ENCODE data around the gene KIF22.

KIF22 gene

DNA sequence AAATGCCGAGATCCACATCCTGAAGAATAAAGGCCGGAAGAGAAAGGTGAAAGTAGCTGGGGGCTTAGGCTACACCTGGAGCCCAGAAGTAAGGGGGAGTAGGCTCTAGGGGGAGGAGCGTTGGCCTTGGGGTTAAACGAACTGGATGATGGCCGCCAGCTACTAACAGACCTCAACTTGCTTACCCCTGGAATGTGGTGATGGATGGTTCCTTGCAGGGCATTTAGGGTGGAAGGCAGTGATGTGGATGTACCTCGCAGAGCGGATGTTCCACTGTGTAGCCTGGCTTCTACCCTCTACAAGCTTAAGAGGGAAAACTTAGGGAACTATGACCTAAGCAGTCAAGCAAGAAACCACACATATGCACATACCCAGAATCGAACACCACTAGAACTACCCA is 13.5 kb downstream of the KIF22 start:
- no peak for DNase-seq (ENCODE audit: low read depth in 3 of 3)

DNA sequence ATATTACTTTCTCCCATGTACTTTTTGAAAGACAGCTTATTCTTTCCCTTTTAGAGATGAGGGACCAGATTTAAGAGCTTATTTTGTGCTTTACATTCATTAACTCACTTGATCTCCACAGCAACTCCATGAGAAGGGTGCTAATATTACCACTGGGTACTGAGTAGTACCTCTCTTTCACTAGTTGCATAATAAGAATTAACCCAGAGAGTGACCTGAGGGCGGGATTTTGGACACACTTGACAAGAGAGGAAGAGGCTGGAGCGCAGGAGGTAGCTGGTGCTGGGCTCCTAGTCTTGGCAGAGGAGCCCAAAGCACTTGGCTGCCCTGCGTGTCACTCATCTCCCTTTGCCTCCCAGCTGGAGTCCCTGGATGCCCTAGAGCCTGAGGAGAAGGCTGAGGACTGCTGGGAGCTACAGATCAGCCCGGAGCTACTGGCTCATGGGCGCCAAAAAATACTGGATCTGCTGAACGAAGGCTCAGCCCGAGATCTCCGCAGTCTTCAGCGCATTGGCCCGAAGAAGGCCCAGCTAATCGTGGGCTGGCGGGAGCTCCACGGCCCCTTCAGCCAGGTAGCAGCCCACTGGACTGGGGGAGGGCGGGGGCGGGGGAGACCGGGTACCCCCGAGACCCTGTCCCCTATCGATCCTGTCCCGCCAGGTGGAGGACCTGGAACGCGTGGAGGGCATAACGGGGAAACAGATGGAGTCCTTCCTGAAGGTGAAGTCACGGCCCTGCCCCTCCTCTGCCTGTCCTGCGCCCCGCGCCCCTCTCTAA is 14.1 kb downstream of the KIF22 start:
- DNase-seq (ENCODE audit: low read depth in 3 of 3) = no peak

DNA sequence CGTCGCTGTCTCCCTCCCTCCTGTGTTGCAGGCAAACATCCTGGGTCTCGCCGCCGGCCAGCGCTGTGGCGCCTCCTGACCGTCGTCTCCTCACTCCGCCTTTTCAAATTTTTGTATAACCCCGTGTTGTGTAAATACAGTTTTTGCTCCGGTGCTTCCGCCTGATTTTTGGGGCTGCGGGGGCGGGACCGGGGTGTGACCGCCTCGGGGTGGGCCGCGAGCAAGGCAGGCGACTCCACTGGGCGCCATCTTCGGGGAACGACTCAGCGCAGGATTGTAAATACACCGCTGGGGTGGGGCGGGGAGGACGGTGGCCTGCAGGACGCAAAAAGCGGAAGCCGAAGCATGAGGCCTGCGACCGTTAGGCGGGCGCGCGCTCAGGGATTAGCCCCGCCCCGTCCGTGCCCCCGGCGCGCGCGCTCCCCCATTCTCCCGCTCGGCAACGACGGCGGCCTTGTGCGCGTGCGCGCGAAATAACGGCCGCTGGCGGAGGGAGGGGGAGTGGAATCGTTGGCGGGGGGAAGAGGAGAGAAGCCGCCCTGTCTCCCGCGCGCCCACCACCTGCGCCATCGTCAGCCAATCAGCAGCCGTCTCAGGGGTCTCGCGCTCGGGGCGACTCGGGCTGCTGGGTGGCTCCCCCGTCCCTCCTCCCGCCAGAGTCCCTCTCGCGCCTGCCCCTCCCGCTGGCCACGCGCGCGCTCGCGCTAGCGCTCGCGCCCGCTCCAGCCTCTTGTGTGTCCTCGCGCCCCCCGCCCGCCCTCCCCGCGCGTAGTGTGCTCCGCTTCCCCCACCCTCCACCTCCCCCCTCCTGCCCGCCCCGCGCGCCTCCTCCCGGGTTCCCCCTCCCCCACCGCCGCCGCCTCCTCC is 14.9 kb downstream of the KIF22 start:
- DNase-seq (ENCODE audit: low read depth in 3 of 3) = peak; percentile 94 to 96 (median 96)

DNA sequence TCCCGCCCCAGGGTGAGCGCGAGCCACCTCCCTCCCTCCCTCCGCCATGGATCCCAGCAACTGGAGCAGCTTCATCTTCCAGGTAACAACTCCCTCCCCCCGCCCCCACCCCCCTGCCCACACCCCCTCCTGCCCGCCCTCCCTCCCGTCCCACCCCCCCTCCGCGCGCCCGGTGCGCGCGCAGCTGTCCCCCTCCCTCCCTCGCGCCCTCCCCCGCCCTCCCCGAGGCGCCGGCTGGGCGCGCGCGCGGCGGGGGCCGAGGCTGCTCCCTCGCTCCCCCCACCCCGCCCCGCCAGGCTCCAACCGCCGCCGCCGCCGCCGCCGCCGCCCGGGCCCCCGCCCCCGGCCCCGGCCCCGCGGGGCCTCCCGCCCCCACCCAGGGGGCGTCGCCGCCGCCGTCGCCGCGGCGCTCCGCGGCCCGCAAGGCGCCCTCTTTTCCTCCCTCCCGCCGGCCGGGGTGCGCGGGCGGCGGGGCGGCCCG is 15.6 kb downstream of the KIF22 start, which contains the start of gene MAZ:
TSS of gene MAZ (plus strand) at position 431 of the 481 bp plus-strand sequence. CDS start 173 bp downstream, outside the sequence.
- peak in 1 of 3 experiments; percentile 65 for DNase-seq (ENCODE audit: low read depth in 3 of 3)

DNA sequence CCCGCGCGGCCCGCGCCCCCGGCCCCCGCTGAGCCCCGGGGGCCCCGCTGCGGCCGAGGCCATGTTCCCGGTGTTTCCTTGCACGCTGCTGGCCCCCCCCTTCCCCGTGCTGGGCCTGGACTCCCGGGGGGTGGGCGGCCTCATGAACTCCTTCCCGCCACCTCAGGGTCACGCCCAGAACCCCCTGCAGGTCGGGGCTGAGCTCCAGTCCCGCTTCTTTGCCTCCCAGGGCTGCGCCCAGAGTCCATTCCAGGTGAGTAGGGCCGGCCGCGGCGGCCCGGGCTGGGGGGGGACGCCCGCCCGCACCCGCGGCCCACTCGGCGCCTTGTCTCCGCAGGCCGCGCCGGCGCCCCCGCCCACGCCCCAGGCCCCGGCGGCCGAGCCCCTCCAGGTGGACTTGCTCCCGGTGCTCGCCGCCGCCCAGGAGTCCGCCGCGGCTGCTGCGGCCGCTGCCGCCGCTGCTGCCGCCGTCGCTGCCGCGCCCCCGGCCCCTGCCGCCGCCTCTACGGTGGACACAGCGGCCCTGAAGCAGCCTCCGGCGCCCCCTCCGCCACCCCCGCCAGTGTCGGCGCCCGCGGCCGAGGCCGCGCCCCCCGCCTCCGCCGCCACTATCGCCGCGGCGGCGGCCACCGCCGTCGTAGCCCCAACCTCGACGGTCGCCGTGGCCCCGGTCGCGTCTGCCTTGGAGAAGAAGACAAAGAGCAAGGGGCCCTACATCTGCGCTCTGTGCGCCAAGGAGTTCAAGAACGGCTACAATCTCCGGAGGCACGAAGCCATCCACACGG is 16.3 kb downstream of the KIF22 start:
- DNase-seq (ENCODE audit: low read depth in 3 of 3) = no peak

DNA sequence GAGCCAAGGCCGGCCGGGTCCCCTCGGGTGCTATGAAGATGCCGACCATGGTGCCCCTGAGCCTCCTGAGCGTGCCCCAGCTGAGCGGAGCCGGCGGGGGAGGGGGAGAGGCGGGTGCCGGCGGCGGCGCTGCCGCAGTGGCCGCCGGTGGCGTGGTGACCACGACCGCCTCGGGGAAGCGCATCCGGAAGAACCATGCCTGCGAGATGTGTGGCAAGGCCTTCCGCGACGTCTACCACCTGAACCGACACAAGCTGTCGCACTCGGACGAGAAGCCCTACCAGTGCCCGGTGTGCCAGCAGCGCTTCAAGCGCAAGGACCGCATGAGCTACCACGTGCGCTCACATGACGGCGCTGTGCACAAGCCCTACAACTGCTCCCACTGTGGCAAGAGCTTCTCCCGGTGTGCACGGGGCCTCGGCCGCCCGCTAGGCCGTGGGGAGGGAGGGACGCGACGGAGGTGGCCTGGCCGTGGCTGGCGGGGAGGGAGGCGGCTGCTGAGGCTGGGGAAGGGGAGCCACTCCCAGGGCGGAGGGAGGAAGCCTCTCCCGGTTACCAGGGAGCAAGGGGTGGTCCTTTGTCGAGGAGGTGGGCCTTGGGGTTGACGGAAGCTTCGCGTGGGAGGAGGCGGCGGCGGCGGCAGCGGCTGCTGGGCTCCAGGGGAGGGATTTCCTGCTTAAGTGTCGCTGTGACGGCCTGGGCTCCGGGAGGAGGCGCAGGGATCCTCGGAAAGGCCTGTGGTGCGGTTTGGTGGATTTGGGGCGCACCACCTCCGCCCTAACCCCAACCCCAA is 17.1 kb downstream of the KIF22 start:
- peak; percentile 78 to 82 (median 81) for DNase-seq (ENCODE audit: low read depth in 3 of 3)

DNA sequence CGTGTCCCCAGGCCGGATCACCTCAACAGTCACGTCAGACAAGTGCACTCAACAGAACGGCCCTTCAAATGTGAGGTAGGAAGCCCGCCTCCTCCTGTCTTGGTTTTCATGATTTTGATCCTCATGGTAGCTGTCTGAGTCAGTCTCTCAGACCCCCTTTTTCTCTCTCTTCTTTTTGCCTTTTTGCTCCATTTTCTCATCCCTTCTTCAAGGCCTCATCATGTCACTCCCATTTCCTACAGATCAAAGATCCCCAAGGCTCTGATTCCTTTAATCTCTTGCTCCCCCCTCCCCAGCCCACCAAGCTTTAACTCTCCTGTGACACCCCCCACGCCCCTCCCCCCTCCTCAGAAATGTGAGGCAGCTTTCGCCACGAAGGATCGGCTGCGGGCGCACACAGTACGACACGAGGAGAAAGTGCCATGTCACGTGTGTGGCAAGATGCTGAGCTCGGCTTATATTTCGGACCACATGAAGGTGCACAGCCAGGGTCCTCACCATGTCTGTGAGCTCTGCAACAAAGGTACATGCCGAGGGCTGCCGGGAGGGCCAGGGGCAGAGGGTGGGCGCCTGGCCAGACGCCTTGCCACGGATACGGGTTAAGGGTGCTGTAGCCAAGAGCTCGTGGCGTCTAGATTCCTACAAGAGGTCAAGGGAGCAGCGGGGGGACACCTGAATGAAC is 17.8 kb downstream of the KIF22 start:
- DNase-seq (ENCODE audit: low read depth in 3 of 3) = no peak

DNA sequence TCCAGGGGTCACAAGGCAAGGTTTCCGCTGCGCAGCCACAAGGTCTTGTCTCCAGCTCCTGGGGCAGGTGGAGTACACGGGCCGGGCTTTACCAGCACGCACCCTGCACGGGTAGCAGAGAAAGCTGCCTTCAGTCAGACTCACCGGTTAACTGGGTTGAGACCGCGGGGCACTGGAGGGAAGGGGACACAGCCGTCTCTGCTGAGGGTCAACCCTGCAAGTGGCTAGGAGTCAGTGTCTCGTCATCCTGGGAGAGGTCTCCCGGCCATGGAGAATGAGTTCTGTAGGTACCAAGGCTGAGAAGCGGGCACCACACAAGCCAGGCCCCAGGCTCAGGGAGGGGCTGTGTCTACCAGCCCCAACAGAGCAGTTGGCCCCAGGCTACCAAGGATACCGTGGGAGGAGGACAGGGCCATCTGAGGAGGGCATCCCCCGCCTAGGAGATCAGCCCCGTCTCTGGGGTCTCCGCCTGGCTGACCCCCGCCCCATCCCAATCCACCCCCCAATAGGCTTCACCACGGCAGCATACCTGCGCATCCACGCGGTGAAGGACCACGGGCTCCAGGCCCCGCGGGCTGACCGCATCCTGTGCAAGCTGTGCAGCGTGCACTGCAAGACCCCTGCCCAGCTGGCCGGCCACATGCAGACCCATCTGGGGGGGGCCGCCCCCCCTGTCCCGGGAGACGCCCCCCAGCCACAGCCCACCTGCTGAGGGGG is 18.6 kb downstream of the KIF22 start:
- no peak for DNase-seq (ENCODE audit: low read depth in 3 of 3)

DNA sequence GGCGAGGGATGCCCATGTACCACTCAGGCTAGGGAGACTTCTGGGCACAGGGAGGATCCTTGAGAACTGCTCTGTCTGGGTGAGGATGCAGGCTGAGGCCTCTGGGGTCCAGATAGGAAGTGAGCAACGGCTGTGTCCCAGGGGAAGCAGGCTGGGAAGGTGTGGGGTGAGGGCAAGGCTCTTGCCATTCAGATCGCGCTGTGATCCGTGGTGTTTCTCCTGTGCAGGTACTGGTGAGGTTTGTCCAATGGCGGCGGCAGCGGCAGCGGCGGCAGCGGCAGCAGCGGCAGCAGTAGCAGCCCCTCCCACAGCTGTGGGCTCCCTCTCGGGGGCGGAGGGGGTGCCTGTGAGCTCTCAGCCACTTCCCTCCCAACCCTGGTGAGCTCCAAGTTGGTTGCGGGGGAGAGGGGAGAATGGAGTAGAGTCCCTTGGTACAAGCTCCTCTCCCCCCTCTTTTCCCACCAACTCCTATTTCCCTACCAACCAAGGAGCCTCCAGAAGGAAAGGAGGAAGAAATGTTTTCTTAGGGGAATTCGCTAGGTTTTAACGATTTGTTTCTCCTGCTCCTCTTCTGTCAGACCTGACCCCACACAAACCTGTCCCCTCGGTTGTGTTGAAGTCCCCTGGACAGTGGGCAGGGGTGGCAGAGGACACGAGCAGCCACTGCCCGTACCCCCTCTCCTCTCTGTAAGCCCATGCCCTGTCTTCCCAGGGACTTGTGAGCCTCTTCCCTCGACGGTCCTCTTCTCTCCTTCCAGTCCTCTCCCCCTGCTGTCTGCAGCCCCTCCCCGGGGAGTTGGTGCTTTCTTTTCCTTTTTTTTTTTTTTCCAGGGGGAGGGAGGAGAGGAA is 19.5 kb downstream of the KIF22 start:
- DNase-seq (ENCODE audit: low read depth in 3 of 3) = no peak

DNA sequence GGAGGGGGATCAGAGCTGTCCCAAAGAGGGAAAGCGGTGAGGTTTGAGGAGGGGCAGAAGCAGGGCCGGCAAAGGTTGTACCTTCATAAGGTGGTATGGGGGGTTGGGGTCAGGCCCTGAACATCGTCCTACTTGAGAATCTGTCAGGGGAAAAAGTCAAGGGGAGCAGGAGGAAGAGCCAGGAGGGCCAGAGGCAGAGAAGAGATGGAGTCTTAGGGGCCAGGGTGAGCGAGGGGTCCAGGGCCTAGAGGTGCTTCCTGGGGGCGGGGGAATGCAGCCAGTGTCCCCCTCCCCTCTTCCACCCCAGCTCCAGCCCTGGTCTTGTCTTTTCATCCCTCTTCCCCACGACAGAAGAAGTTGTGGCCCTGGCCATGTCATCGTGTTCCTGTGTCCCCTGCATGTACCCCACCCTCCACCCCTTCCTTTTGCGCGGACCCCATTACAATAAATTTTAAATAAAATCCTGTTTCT is 20.2 kb downstream of the KIF22 start:
- DNase-seq (ENCODE audit: low read depth in 3 of 3) = no peak

DNA sequence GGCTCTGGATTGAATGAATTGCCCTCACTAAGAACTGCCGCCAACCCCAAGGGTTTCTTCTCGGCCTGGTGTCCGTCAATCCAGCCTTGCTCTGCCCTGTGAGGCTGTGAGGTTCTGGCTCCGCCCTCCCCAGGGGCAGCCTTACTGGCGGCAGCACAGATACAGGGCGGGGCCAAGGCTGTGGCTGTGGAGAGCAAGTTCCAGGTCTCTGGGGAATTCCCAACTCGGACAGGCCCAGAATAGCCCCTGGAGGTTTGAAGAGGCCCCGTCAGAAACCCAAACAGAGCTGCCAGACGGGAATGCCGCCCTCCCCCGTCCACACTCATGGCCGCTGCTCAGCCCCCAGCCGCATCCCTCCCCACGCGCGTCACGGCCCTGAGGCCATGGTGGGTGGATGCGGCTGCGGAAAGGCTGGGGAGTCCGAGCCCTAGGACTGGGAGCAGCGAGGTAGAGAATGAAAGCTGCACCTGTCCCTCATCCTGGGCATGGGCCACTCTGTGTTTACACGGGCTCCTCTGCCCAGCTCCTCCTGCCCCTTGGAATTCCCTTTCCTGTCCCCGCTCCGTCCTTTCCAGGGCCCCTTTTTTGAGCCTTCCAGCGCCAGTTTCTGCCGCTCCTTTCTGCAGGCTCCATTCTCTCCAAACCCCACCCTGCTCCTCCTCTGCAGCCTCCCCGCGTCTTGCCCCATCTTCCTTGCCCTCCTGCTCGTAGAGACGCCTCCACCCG is 20.8 kb downstream of the KIF22 start:
- DNase-seq (ENCODE audit: low read depth in 3 of 3) = peak in 1 of 3 experiments; percentile 46

DNA sequence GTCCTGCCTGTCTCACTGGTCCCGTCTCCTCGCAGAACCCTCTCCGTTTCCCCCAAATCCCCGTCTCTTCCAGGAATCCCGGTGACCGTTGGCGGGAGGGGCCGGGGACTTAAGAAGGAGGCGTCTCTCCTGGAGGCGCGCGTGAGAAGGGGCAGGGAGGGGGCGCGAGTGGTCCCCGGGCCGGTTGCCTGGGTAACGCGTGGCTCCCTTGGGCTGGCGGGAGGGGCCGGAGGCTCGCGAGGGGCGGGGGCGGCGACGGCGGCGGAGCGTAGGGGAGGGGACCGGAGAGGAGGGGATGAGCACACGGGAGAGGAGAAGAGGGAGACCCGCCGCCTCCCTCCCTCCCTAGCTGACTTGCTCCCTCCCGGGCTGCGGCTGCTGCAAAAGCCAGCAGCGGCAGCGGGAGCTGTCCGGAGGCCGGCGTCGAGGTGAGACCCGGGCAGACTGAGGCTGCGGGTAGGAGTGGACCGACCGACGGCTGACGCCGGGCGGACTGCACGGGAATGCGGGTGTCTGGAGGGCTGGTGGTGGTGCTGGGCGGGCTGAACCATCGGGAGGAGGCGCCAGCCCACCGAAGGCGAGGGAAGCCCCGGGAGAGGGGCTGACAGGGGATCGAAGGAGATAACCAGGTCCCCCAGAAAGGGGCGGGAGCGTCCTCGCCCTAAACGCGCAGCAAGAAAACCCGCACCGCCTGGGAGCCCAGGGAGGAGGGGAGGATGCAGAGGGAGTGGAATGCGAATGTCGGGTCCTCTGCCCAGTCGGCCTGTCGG is 21.5 kb downstream of the KIF22 start, which contains the start of gene PRRT2:
TSS of gene PRRT2 (plus strand) at position 298 of the 770 bp plus-strand sequence. CDS start 862 bp downstream, outside the sequence.
- DNase-seq (ENCODE audit: low read depth in 3 of 3) = no peak

DNA sequence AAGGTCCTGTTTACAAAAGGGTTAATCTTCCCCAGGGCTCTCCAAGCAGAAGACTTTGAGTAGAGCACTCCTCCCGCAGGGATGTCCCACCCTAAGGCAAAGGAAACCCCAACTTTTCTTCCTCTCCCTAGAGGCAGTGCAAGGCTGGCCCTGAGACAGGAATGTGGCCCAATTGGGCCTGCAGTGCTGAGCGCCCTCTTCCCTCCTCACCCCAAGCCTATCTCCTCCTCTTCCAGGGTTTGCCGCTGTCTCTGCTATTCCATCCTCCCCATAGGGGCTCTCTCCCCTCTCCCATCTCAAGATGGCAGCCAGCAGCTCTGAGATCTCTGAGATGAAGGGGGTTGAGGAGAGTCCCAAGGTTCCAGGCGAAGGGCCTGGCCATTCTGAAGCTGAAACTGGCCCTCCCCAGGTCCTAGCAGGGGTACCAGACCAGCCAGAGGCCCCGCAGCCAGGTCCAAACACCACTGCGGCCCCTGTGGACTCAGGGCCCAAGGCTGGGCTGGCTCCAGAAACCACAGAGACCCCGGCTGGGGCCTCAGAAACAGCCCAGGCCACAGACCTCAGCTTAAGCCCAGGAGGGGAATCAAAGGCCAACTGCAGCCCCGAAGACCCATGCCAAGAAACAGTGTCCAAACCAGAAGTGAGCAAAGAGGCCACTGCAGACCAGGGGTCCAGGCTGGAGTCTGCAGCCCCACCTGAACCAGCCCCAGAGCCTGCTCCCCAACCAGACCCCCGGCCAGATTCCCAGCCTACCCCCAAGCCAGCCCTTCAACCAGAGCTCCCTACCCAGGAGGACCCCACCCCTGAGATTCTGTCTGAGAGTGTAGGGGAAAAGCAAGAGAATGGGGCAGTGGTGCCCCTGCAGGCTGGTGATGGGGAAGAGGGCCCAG is 22.4 kb downstream of the KIF22 start:
- no peak for DNase-seq (ENCODE audit: low read depth in 3 of 3)

DNA sequence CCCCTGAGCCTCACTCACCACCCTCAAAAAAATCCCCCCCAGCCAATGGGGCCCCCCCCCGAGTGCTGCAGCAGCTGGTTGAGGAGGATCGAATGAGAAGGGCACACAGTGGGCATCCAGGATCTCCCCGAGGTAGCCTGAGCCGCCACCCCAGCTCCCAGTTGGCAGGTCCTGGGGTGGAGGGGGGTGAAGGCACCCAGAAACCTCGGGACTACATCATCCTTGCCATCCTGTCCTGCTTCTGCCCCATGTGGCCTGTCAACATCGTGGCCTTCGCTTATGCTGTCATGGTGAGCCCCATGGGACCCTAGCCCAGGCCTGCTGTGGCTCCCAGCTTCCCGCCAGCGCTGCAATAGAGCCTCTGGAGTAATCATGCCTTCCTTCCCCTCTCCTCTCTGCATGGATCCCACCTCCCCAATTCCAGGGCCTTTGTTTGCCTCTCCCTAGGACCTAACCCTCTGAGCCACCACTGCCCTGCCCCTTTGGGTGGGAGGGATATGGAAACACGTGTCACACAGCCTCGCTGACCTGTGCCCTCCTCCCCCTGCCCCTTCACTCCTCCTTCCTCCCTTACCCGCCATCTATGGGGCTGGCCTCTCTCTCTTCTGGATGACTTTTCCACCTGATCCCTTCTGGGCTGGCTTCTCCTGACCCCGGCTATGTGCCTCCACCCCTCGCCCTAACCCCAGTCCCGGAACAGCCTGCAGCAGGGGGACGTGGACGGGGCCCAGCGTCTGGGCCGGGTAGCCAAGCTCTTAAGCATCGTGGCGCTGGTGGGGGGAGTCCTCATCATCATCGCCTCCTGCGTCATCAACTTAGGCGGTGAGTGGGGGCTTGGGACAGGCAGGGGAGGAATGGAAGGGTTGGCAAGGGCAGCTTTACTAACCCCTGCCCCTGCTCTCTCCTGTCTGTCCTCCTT is 23.4 kb downstream of the KIF22 start:
- DNase-seq (ENCODE audit: low read depth in 3 of 3) = no peak

DNA sequence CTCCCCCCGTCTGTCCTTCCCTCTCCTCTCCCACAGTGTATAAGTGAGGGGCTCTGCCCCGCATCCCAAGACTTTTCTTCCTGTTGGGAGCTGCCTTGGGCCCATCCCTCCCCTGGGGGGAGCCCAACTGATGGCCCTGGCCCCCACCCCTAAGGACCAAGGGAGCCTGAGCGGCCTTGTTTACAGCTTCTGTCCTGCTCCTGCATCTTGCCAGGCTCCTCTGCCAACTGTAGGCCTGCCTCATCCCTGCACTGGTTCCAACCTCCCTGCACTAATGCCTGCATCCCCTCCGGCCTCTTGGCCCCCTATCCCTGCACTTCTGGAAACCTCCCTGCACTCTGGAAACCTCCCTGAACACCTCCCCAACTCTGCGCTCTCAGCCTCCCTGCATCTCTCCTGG is 24.0 kb downstream of the KIF22 start:
- no peak for DNase-seq (ENCODE audit: low read depth in 3 of 3)

Data from stimulated activated CD4-positive, alpha-beta T cell treated with anti-CD3 and anti-CD28 coated beads, TNF-alpha, amount 100 ng/mL, for 4 hours (primary cell).